IPS-15b (cell line): ENCODE data around the gene CELSR2.
"Not testable (repeated sequence)": the region's sequence is repeated elsewhere in the genome, so short reads cannot be mapped to it uniquely, and the experiment has no call there.

Experiments used
- H3K27me3 ChIP-seq: one replicate; pipeline ENCODE4 v1.6.1; 2013; ENCODE audit warnings: low read length; ENCODE audit not compliant: control insufficient read depth, insufficient read depth
- H3K36me3 ChIP-seq: one replicate; pipeline ENCODE4 v1.6.1; 2013; ENCODE audit warnings: low read length; ENCODE audit not compliant: control insufficient read depth, insufficient read depth
- H3K4me1 ChIP-seq: one replicate; pipeline ENCODE4 v1.6.1; 2013; ENCODE audit warnings: mild to moderate bottlenecking, low read length; ENCODE audit not compliant: control insufficient read depth, insufficient read depth
- H3K4me3 ChIP-seq: one replicate; pipeline ENCODE4 v1.5.1; 2013; ENCODE audit warnings: low read depth, low read length
- H3K9ac ChIP-seq: one replicate; pipeline ENCODE4 v1.6.1; 2013; ENCODE audit warnings: low read depth, mild to moderate bottlenecking, low read length
- H3K9me3 ChIP-seq: one replicate; pipeline ENCODE4 v1.6.1; 2013; ENCODE audit warnings: mild to moderate bottlenecking, low read length; ENCODE audit not compliant: control insufficient read depth, insufficient read depth

CELSR2 gene

GRCh38 chr1:109280862-109281261 is 31.5 kb downstream of the CELSR2 start:
- Histone ChIP-seq H3K9ac (no peak overlapping the region), H3K4me3 (peak overlapping the region; percentile 100), H3K4me1 (peaks cover 20% of the 10 kb centered on the region), H3K9me3 (no peaks in the 10 kb centered on the region), H3K27me3 (no peaks in the 10 kb centered on the region), H3K36me3 (peaks cover 6% of the 10 kb centered on the region)

DNA sequence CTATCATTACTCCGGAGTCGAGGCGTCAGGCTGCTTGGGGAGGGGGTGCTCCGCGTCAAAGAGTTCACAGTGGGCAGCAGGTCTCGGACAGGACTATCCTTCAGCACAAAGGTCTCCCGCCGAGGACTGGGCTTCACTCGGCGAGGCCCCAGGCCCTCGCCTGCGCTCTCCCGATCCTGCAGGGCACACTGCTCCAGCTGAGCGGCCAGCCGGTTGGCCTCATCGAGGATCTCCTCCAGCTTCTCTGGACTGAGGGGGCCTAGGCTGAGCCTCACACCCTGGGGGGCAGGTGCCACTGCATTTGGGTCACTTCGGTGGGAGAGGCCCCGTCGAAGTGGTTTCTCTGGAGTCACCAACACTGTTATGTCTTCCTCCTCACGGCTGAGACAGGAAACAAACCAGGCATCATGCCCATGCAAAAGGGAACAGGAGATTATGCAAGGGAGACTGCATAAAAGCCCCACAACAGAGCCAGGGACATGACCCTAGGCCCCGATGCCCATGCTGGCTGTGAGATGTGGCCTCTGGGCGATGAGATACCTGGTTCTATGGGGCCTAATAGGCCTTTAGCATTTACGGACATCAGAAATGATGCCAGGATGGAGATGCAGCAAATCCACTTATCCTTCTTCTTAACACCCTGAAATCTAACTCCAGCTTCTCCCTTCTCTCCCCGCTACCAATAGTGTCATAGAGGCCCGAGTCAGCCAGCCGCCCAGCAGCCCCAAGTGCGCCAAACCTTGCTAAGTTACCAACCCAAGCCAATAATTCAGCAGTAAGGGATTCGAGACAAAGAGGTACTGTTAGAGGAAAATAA is 32.5 kb downstream of the CELSR2 start:
- Histone ChIP-seq H3K36me3 (peaks cover 6% of the 10 kb centered on the region), H3K4me1 (peaks cover 20% of the 10 kb centered on the region), H3K9me3 (no peaks in the 10 kb centered on the region), H3K4me3 (peak overlapping the region; percentile 100), H3K27me3 (no peaks in the 10 kb centered on the region), H3K9ac (peak overlapping the region; percentile 88)

DNA sequence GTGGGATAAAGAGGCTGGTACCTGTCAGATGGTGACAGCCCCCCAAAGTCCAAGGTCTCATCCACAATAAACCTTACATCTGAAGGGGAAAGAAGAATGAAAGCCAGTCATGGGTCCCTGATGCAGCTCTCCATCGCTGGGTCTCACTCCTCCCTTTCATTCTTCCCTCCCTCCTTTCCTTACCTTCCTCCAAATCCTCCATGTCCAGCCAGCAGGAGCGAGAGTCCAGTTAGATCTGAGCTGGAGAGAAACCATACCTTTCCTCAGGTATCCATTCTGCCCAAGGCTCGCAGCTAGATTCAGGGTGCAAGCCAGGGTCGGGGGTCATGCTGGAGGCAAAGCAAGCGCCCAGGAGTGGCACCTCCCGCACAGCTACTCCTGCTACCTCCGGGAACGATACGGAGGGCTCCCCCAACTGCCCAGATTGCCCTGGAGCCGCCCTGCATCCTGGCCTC is 33.2 kb downstream of the CELSR2 start:
- Histone ChIP-seq H3K27me3 (no peaks in the 10 kb centered on the region), H3K9ac (peak overlapping the region; percentile 88), H3K4me1 (peaks cover 20% of the 10 kb centered on the region), H3K36me3 (peaks cover 6% of the 10 kb centered on the region), H3K9me3 (no peaks in the 10 kb centered on the region), H3K4me3 (peak overlapping the region; percentile 100)

- Histone ChIP-seq H3K9ac (peak within 1 kb of the TSS; percentile 88), H3K27me3 (no peaks in the 10 kb centered on the region), H3K4me3 (peak within 1 kb of the TSS; percentile 100), H3K9me3 (no peaks in the 10 kb centered on the region), H3K4me1 (peaks cover 20% of the 10 kb centered on the region), H3K36me3 (peaks cover 6% of the 10 kb centered on the region)
These were observed 33.8 kb downstream of the CELSR2 start, which contains the start of gene PSRC1 for GRCh38 chr1:109282952-109283747. TSS of gene PSRC1 (minus strand) at chr1:109283145.

DNA sequence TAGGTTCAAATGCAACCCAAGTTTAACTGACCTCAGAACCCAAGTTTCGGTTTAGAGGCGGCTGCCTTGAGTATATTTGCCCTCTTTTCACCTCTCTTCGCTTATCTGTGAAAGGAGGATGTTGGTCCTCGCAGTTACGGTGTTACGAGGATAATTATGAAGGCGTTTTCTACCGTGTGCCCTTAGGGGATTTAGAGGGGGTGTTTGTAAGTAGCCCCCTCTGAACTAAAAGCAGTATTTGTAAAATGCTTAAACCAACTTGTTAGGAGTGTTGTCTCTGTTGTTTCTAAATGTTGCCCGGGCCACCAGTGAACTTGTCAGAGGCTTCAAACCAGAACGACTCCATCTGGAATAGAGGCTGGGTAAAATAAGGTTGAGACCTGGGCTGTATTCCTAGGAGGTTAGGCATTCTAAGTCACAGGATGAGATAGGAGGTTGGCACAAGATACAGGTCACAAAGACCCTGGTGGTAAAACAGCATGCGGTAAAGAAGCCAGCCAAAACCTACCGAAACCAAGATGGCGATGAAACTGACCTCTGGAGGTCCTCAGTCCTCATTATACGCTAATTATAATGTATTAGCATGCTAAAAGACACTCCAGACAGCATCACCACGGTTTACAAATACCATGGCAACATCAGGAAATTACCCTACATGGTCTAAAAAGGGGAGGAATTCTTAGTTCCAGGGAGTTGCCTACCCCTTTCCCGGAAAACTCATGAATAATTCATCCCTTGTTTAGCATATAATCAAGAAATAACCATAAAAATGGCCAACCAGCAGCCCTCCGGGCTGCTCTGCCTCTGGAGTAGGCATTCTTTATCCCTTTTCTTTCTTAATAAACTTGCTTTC is 34.6 kb downstream of the CELSR2 start:
- Histone ChIP-seq H3K27me3 (no peaks in the 10 kb centered on the region), H3K4me1 (peaks cover 20% of the 10 kb centered on the region), H3K36me3 (peaks cover 6% of the 10 kb centered on the region), H3K9me3 (no peaks in the 10 kb centered on the region), H3K9ac (peak overlapping the region; percentile 79), H3K4me3 (peak overlapping the region; percentile 100)

DNA sequence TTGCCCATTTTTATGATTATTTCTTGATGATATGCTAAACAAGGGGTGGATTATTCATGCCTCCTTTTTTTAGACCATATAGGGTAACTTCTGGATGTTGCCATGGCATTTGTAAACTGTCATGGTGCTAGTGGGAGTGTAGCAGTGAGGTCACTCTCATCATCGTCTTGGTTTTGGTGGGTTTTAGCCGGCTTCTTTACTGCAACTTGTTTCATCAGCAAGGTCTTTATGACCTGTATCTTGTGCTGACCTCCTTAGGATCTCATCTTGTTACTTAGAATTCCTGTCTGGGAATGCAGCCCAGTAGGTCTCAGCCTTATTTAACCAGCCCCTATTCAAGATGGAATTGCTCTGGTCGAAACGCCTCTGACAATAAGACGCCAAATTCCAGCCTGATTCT is 37.4 kb downstream of the CELSR2 start:
- H3K9me3 ChIP-seq, H3K27me3 ChIP-seq, H3K36me3 ChIP-seq, H3K4me3 ChIP-seq, H3K9ac ChIP-seq: not testable (repeated sequence)
- H3K4me1 ChIP-seq = peaks cover 19% of the 10 kb centered on the region

DNA sequence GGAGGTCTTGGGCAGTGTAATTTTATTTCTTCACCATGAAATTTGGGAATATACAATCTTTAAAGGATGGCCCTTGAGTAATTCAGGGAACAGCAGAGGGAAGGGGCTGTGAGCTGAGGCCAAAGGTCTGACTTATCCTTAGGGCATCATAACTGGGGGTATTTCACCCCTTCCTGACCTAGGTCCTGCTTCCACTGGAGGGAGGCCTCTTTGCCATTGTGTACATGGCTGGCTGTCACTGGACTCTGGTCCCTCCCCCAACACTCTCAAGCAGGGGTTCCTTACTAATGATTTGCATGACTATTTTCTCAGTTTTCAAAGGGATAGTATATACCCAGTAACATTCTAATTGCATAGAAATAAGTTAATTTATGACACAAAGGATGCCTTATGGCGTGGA is 40.8 kb downstream of the CELSR2 start:
- Histone ChIP-seq H3K36me3 (no peaks in the 10 kb centered on the region), H3K9ac (no peak overlapping the region), H3K27me3 (no peaks in the 10 kb centered on the region), H3K4me3 (no peak overlapping the region), H3K4me1 (peaks cover 5% of the 10 kb centered on the region), H3K9me3 (no peaks in the 10 kb centered on the region)

GRCh38 chr1:109290998-109291397 is 41.7 kb downstream of the CELSR2 start:
- H3K27me3 ChIP-seq = no peaks in the 10 kb centered on the region
- H3K9ac ChIP-seq = no peak overlapping the region
- H3K4me1 ChIP-seq = no peaks in the 10 kb centered on the region
- no peaks in the 10 kb centered on the region for H3K9me3 ChIP-seq
- no peak overlapping the region for H3K4me3 ChIP-seq
- no peaks in the 10 kb centered on the region for H3K36me3 ChIP-seq

GRCh38 chr1:109292364-109292763 is 43.0 kb downstream of the CELSR2 start:
- no peaks in the 10 kb centered on the region for H3K36me3 ChIP-seq
- H3K27me3 ChIP-seq = no peaks in the 10 kb centered on the region
- H3K4me1 ChIP-seq = no peaks in the 10 kb centered on the region
- no peak overlapping the region for H3K9ac ChIP-seq
- H3K4me3 ChIP-seq = no peak overlapping the region
- no peaks in the 10 kb centered on the region for H3K9me3 ChIP-seq

DNA sequence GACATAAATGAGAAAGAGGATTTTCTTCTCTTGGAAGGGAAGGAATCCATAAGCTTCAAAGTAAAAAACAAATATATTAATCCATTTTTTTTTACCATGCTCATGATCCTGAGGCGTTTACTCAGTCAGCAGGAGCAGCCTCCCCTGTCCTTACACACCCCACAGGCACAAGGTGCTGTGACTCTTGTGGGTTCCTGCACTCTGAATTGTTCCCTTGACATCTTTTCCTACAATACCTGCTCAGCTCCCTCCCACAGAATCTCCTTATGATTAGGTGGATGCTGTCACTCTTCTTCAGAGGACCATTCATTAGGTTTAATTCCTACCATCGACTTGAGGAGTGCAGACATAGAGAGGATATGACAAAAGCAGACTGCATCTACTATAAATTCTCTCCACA is 43.7 kb downstream of the CELSR2 start:
- Histone ChIP-seq H3K9me3 (no peaks in the 10 kb centered on the region), H3K27me3 (no peaks in the 10 kb centered on the region), H3K9ac (no peak overlapping the region), H3K4me1 (no peaks in the 10 kb centered on the region), H3K4me3 (no peak overlapping the region), H3K36me3 (no peaks in the 10 kb centered on the region)

- Histone ChIP-seq H3K4me1 (no peaks in the 10 kb centered on the region), H3K4me3 (no peak overlapping the region), H3K27me3 (no peaks in the 10 kb centered on the region), H3K36me3 (no peaks in the 10 kb centered on the region), H3K9ac (no peak overlapping the region), H3K9me3 (no peaks in the 10 kb centered on the region)
These were observed 45.1 kb downstream of the CELSR2 start for GRCh38 chr1:109294481-109294880.
